ENCODE results near the gene NCKAP5.

NCKAP5 gene

DNA sequence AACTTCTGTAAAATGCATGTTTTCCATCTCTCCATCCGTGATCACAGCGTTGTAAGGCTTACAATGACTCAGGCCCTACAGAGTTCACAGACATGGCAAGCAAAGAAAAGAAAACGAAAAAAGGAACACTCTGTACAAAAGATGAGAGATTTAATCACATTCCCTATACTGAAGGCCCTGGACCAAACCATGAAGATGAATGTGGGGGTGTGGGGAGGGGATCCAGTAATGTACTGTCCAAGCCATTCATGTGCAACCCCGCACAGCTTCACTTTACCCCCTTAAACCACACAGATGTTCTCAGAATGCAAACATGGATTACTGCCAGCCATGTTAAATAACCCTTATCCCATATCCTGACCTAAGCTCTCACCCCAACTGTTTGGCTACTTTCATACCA is 391.1 kb downstream of the NCKAP5 start:
- no peak for DNase-seq

DNA sequence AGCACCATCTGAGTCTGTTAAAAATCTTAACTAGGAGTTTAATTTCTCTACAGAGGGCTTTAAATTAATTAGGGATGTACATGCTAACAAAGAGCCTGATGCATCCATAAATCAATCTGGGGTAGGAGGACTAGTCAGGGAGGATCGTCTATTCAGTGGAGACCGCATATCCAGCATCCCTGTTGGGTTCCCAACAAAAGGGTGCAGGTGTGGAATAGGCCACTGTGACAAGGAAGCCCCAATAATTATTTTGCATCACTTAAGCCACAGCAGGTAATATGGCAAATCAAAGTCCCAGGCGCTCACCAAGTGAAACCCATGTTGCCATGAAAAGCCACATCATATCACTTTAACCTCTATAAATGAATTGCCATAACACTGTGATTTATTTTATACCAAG is 392.3 kb downstream of the NCKAP5 start:
- no peak for DNase-seq

- no peak for DNase-seq
Measured at GRCh38 chr2:133173224-133173623, 395.0 kb downstream of the NCKAP5 start.

DNA sequence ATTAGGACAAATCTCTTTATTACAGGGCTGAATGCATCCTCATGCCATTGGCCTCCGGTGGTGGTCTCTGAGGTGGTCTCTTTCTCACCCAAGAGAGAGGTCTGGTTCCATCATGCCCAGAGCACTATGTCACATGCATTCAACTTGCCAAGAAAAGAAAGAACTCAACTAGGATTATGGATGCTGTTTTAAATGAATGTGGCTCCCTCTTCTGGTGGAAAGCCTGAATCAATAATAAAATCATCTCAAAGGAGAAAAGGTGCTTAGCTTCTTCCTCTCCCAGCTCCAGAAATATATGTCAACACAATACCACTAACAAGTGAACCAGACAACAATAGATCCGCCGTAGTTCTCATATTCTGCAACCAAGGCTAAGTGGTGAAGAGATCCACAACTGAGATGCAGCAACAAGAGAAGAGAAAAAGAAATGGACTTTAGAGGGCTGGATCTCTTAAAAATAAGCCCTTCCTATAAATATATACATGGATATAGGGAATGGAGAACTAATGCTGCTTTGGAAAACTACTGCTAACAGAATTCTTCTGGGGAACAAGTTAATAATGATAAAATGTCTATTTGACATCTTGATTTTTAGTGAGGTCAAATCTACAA is 396.8 kb downstream of the NCKAP5 start:
- peak; percentile 44 for DNase-seq

GRCh38 chr2:133169274-133169912 is 398.9 kb downstream of the NCKAP5 start:
- DNase-seq = no peak

GRCh38 chr2:133167990-133168389 is 400.3 kb downstream of the NCKAP5 start:
- no peak for DNase-seq

DNA sequence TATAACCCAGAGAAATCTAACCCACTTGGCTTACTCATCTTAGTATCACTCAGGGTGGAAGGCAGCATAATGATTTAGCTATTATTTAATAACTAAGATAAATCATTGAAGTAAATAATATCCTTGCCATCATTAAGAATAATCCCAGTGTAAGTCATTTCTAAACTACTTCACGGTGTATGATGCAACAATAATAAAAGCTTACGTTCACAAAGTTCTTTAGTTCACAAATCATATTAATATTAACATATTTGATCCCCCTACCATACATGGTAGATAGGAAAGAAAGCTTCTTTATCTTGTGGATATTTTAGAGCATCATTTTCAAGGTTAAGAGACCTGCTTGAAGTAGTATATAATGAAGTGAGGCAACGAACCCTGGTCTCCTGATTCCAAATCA is 401.0 kb downstream of the NCKAP5 start:
- no peak for DNase-seq

DNA sequence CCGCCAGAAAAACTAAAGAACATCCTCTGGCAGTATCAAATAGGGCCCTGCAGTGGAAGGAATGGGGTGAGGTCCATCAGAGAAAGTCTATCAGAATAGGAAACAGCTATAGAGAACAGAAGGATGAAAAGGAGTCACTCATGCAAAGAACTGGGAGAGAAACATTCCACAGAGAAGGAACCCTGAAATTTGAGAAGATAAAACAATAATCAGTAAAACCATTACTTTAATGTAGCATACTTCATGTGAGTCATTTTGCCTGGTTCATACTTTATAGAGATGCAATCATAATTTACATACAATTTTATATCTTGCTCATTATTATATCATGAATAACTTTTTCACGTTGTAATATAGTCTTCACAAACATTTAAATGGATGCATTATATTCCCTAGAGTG is 402.2 kb downstream of the NCKAP5 start:
- DNase-seq = no peak

GRCh38 chr2:133163111-133163510 is 405.2 kb downstream of the NCKAP5 start:
- DNase-seq = no peak

DNA sequence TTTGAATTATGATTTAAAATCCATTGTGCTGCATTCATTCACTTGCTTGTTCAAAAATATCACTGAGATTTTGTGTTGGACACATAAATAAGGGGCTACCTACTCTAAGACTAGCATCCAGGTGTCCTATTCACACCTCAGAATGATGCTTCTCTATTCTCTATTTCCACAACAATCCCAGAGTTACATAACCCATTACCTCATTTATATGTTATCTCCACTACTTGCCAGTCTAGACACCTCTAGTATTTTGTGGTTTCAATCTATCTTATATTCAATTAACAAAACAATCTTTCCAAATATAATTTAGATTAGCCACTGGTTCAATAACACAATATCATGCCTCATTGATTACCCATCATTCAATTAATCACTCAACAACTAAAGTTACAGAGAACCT is 409.8 kb downstream of the NCKAP5 start:
- DNase-seq = no peak

DNA sequence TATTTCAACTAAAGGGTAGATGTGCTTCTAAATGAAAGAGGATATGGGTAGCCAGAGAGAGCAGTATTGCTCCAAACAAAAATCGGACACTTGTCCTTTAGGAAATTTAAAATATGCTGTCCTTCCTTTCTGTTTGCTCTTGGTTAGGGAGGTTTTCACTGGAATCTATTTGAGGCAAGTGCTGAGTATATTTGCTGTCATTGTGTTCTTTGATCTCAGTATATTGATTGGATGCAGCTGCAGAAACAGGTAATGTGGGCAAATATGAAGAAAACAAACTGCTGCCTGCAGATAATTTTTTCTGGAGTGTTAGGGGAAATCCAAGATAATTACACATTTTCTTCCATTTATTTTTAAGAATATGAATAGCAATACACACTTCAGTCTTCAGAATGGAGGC is 410.2 kb downstream of the NCKAP5 start:
- DNase-seq = peak; percentile 15

DNA sequence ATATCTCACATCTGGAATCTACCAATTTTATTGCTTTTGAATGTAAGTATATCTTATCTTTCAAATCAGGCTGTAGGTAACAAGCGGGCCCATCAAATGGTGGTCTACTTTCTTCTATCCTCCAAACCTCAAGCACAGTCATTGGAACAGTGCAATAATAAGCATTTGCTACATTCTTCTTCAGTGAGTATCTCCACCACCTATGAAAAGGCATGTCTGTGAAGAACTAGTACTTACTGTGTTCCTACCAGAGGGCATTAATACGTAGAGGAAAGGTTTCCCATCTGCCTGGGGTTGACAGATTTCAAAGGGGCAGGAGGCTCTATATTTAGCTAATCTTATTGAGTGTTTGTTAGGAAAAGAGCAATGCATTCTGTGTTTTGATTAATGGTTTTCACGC is 411.1 kb downstream of the NCKAP5 start:
- no peak for DNase-seq

DNA sequence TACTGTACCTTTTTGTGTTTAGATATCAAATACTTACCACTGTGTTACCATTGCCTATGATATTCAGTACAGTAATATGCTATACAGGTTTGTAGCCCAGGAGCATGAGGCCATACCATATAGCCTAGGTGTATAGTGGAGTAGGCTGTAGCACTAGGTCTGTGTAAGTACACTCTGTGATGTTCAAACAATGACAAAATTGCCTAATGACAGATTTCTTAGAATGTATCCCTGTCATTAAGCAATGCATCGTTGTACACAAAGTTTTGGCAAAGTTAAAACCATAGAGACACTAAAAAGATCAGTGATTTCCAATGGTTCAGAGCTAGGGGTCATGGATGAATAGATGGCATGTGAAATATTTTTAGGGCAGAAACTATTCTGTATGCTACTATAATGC is 415.5 kb downstream of the NCKAP5 start:
- DNase-seq = no peak

DNA sequence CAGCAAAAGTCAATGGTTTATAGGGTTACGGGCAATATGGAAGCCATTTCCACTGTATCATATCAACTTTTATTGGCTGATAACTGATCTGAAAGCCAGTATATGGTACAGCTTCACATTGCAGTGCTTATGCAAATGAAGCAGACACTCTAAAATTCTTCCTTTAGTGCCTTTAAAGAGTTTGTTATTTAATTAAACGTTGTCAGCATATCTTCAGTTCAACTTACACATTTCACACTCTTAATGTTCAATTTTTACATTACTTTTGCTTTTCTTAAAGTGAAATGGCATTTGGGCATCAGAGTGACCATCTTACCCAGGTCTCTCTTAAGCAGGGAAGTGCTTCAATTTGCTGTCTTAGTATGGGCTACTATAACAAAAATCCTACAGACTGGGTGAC is 420.1 kb downstream of the NCKAP5 start:
- no peak for DNase-seq

DNA sequence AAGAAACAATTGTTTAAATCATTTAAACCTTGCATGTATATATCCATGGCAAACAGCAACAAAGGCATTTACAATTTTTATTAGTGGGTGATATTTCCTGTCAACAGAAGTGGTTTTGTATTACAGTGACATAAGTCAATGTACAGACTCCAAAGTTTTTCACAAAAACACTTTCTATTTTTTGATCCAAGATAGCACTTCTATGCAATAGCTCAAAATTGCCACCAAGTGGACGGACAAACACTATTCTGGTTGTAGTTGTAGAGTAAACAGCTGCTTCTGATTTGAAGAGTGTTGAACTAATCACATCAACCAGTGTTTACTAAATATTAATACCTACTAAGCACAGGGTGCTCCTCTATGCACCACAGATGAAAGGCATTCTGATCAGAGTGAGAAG is 421.4 kb downstream of the NCKAP5 start:
- DNase-seq = no peak

DNA sequence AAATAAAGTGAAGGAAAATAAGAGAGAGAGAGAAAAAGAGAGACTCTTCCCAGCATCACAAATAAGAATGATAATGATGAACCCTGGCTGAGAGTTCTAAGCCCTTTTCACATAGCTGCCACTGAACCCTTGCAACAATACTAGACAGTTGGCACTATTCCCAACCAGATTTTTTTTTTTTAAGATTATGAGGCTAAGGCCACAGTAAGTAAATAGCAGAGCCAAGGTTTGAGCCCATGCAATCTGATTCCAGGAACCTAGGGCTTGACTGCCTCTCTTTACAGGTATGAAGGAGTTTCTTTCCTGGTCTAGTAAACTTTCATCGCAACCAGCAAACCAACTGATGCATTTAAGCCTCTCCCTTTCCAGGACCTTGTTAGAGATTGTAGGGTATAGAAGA is 424.6 kb downstream of the NCKAP5 start:
- no peak for DNase-seq

DNA sequence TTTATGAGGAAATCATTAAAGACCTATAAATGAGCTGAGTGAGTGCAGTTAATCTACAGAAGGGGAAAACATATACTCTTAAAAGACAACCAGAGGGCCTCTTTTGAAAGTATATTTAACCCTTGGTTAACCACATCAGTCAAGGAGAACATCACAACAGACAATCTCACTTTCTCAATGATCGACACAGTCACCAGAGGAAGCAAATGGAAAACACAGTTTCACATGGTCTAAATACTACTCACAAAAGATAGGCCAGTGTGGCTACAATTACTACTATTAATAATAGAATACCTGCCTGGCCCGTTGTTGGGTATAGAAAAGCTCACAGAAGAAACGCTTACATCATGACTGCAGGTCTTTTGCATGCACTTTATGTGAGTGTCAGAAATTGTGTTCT is 426.2 kb downstream of the NCKAP5 start:
- DNase-seq = no peak

- no peak for DNase-seq
Measured at GRCh38 chr2:133140620-133141019, 427.6 kb downstream of the NCKAP5 start.

- no peak for DNase-seq
Measured at GRCh38 chr2:133139847-133140533, 428.3 kb downstream of the NCKAP5 start.

GRCh38 chr2:133138693-133139092 is 429.6 kb downstream of the NCKAP5 start:
- DNase-seq = no peak

DNA sequence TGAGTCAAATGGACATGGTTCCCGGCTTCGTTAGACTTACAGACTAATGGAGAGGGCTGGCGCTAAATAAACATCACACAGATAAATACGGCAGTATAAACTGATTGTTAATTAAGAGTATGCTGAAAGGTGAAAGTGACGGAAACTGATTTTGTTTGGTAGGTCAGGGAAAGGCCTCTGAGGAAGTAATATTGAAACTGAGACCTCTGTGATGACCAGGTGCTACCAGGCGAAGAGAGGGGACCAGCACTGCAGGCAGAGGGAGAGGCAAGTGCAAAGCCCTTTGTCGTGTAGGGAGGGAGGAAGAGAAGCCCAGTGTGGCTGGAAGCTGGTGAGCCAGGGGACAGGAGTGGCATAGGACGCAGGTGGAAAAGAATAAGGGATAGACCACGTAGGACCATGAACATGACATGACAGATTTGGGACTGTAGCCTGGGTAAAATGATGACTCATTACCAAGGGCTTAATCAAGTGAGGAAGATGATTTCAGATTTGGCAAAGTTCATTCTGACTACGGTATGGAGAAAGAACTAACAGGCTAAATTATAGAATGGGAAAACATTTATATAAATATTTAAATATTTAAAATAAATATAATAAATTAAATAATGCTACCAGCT is 433.1 kb downstream of the NCKAP5 start:
- DNase-seq = no peak

DNA sequence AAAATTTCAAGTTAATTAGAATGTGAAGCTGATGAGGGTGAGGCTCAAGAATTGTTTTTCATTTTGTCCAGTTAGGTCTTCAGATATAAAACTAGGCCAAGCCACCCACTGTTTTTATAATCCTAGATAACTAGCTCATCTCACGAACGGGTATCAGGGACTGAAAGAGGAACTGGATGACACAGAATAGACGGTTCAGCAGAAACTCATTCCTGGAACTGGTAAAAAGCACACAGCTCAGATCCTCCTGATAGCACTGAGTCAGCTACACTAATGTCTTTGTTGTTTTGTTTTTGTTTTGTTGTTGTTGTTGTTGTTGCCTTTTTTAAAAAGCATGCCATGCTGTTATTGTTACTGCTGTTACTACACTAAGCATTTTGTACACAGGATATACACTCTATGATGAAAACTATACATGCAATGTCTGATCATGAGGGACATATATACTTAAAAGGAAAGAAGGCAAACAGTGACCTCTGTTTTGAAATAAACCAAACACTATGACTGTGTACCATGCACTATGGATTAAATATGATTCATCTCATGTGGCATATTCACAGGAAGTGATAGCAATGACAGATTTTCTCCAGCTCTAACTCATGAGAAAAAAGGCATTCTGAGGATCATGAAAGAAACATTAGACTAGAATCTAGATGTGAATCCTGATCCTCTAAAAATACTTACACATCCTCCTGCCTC is 437.6 kb downstream of the NCKAP5 start:
- DNase-seq = no peak

DNA sequence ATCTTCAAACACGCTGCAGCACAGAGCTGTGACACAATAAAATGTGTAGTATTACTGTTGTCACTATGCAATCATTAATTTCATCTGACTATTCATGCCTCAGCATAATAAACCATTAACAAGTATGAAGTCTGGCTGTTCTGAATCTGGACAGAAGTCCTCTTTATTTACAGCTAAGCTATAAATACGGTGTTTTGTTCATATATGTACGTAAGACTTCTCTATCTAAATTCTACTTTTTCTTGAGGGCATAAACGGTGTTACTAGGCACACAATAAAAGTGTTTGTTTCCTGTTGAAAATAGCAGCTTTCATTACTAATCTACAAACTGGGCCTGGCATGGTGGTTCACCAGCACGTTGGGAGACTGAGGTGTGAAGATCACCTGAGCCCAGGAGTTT is 443.8 kb downstream of the NCKAP5 start:
- DNase-seq = no peak

DNA sequence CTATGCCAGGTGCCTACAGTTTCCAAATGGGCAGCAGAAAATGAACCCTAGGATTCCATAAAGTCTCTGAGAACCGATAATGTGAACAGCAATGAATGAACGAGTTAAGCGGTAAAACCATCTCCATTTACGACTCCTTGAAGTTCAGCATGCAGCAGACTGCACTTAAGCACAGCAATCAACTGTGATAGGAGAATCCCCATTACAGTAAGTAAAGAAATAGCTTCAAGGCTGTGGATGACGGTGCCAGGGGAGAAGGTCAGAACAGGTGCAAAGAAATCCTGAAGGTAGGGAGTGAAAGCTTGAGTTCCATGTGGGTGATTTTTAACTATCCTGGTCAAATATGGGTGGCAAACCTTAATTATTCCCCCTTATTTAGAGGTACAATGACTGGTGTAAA is 444.4 kb downstream of the NCKAP5 start:
- DNase-seq = no peak
